GM19455 (cell line): ENCODE data around the gene SNX30.
A peak's percentile ranks its signal among the peaks of the same experiment; 100 is the strongest.
"Not testable (repeated sequence)": the region's sequence is repeated elsewhere in the genome, so short reads cannot be mapped to it uniquely, and the experiment has no call there.

Source experiments
- ATAC-seq: cut with Tn5 transposase; IDR thresholded peaks from one replicate; pipeline ENCODE4 v1.9.1; 2021; ENCODE audit not compliant: unreplicated experiment

SNX30 gene, protein sequence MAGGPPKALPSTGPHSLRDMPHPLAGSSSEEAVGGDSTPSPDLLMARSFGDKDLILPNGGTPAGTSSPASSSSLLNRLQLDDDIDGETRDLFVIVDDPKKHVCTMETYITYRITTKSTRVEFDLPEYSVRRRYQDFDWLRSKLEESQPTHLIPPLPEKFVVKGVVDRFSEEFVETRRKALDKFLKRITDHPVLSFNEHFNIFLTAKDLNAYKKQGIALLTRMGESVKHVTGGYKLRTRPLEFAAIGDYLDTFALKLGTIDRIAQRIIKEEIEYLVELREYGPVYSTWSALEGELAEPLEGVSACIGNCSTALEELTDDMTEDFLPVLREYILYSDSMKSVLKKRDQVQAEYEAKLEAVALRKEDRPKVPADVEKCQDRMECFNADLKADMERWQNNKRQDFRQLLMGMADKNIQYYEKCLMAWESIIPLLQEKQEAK

DNA sequence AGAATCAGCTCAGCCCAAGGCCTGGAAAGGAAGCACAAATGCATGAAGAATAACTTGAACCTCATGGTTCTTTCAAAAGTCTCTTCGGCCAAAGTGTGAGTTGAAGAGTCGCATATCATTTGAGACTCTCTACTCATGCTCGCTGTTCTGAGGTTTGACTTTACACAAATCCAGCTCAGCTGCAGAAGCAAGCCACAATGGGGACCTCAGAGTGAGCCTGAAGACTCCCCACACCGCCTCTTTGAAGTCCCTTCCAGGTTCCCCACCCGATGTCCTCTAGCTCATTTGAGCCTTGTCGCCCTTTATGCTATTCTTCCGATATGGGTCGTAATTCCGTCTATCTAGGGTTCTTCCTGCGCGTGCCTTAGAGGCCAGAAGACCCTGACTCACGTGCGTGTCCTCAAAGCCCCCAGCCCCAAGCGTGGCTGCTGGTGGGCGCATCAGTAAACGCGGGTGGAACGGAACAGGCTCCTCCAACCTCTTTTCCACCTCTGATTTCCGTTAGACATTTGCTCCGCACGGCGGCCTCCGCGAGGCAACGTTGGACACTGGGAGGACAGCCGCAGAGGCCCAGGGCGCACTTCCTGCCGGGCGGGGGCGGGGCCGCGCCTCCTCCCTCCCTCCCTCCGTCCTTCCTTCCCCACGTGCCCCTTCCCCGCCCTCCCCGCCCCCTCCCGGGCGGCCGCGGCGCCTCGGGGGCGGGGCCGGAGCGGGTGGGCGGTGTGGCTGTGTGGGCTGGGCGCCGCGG is at the start of gene SNX30:
SNX30 (plus strand) TSS at position 745 of the 748 bp plus-strand sequence. CDS start 242 bp downstream, outside the sequence.
- ATAC-seq = peak; percentile 79

DNA sequence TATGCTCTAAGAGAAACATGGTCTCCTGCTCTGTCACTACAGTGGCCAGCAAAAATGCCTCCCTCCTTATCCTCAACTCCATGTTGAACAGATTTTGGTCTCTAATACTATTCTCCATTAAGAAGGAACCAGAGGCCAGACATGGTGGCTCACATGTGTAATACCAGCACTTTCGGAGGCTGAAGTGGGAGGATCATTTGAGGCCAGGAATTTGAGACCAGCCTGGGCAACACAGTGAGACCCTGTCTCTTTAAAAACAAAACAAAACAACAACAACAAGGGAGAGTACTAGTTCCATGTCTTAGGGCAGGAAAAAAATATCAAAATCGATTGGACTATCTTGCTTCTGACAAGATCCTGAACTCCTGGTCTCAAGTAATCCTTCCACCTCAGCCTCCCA is 47.3 kb upstream of the SNX30 start:
- ATAC-seq = no peak

DNA sequence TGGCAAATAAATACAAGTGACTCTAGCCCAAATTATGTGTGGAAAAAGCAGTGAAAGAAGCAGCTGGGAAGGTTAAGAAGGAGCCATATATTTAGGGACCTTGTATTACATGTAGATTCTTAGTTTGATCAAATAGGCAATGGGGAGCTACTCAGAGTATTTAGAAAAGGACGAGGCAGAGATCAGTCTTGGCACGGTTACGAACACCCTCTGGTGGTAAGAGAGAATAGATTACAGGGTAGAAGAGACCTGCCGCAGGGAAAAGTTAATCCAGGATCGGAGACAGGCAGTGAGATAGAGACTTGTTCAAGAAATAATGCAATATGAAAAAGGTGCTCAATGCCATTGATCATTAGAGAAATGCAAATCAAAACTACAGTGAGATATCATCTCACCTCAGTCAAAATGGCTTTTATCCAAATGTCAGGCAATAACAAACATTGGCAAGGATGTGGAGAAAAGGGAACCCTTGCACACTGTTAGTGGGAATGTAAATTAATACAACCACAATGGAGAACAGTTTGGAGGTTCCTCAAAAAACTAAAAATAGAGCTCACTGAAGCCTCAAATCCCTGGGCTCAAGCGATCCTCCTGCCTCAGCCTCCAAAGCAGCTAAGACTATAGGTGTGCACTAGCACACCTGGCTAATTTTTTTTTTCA is 44.7 kb upstream of the SNX30 start:
- no peak for ATAC-seq

DNA sequence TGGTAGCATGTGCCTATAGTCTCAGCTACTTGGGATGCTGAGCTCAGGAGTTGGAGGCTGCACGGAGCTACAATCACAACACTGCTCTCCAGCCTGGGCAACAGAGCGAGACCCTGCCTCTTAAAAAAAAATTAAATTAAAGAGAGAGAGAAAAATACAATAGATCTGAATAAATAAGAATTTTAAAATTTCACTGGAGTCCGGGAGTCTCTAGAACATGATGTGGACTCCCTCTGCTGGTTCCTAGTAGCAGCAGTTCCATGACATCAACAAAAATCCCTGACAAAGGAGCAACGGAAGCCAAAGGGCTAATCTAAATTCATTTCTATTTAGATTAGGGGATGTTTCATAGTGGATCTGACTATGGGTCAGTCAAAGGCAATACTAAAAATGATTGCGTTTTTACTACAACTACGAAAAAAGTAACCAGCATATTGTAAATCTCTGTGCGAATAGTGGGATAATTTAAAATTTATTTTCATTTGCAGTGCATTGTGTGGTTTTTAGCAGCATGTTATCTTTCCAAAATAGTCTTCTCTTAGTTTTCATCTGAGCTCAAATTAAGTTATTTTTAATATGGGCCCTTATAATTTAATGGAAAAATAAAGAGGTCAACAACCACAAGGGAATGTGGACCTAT is 39.4 kb upstream of the SNX30 start:
- no peak for ATAC-seq

DNA sequence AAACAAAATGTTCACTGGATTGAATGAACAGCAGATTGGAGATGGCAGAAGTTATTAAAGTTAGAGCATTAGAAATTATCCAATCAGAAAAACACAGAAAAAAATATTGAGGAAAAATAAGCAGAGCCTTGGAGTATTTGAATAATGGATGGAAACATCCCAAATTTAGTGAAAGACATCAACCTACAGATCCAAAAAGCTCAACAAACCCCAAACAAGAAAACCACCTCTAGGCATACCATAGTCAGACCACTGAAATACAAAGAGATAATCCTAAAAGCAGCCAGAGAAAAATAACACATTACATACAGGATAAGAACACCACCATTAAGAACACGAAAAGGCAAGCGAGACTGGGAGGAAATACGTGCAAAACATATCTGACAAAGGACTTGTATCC is 37.9 kb upstream of the SNX30 start:
- ATAC-seq = no peak

DNA sequence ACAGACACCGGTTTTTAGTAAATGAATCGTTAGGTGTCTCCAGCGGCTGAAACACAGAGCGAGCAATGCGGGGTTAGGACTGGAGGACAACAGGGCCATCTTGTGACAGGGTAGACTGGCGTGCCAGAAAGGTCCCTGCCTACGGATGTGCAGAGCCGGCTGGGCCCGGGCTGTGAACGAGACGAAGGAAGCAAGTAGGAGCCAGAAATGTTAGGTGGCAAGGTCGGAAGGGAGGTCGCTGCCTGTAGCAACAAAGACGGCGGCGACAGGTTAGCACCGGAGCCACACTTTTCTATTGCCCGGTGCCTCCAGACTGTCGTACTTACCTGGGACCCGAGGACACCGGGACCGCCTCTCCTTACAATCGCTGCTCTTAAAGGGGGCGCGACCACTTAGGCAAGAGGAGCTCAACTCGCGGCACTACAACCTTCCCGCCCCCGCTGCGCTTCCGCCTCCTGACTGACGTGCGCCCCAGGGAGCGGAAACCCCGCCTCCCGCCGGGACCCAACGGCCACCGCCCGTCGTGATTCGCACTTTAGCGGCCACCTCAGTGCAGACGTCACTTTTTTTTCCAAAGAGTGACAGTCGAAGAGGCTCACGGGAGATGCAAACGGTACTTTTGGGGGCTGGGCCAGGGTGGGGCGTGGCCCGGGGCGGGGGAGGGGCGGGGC is 32.8 kb upstream of the SNX30 start, which contains the start of gene INIP:
INIP (minus strand) TSS at position 457 of the 671 bp plus-strand sequence. CDS start 1,632 bp downstream, outside the sequence.
- peak; percentile 94 for ATAC-seq

DNA sequence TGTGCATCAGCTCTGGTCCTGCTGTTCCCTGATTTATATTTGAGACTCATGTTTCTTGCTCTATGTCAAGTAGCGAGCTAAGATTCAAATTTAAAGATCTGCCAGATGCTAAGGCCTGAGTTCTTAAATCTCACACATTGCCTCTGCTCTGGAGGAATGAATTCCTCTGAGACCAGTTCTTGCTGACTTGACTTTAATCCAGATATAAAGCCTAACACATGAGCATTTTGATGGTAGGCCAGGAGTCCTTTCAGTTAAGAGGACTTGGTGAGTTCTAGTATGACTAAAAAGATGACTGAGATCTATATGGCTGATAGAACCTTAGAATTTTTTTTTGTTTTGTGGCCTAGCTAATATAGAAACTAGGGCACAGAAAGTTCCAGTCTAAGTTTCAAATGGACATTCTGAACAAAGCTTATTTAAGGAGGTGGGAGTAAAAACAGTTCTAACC is 31.3 kb upstream of the SNX30 start:
- ATAC-seq = no peak

DNA sequence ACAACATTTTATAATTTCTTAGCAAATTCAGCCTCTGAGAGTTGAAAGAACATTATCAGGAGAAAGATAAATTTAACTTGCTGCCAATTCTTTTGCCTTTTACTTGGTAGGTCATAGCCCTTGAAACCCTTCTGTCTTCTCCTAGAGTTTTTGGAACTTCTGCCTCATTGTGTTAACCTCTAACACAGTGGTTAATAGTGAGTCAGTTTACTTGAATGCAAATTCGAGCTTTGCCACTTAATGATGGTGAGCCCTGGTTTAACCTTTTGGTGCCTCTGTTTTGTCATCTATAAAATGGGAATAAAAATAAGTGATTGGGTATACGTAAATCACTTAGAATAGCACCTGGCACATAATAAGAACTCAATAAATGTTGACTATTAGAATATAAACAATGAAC is 30.9 kb upstream of the SNX30 start:
- no peak for ATAC-seq

DNA sequence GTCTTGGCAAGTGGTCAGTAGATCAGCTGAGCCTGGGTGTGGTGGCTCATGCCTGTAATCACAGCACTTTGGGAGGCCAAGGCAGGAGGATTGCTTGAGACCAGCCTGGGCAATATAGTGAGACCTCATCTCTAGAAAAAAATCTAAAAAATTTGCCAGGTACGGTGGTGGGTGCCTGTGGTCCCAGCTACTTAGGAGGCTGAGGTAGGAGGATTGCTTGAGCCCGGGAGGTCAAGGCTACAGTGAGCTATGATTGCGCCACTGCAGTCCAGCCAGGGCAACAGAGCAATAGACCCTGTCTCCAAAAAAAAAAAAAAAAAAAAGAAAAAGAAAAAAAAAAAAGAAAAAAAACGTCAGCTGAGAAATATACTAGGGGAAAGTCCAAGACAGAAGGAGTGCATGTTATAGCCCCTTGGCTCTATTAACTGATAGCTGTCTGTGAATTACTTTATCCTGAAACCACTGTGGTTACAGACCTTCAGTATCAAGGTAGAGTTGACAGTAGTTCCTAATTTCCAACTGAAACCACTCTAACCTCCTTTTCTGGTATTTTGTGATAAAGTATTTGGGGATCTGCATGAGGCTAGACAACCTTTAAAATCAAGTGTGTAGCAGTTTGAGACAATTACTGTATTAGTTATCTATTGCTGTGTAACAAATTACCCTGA is 30.3 kb upstream of the SNX30 start:
- no peak for ATAC-seq

DNA sequence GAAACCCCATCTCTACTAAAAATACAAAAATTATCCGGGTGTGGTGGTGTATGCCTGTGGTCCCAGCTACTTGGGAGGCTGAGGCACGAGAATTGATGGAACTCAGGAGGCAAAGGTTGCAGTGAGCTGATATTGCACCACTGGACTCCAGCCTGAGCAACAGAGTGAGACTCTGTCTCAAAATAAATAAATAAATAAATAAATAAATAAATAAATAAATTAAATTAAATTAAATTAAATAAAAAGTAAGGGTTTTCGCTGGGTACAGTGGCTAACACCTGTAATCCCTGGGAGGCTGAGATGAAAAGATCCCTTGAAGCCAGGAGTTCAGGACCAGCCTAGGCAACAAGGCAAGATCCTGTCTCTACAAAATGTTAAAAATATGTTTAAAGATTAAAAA is 27.8 kb upstream of the SNX30 start:
- ATAC-seq = not testable (repeated sequence)

DNA sequence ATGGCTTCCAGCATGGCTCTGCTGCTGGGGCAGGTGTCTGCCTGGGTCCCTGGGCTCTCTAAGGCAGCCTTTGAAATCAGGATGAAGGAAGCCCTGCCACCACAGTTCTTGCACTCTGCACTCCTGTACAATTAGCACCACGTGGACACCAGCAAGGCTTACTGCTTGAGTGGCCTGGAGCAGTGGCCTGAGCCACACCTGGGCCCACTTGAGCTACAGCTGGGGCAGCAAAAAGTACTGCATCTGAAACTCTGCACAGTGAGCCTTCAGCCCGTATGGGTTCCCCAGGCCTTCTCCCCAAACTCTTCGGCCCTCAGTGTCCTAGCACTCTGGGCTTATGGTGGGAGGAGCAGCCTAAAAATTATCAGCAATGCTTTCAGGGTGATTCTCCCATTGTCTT is 24.6 kb upstream of the SNX30 start:
- ATAC-seq = no peak

DNA sequence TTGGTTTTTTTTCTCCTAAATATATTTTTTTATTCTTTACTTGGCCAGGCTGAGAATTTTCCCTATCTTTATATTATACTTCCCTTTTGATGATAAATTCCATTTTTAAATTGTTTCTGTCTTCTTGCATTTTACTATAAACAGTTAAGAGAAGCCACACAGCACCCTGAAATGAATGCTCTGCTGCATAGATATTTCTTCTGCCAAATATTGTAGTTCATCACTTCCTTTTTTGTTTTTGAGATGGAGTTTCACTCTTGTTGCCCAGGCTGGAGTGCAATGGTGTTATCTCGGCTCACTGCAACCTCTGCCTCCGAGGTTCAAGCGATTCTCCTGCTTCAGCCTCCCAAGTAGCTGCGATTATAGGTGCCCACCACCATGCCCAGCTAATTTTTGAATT is 24.1 kb upstream of the SNX30 start:
- no peak for ATAC-seq

DNA sequence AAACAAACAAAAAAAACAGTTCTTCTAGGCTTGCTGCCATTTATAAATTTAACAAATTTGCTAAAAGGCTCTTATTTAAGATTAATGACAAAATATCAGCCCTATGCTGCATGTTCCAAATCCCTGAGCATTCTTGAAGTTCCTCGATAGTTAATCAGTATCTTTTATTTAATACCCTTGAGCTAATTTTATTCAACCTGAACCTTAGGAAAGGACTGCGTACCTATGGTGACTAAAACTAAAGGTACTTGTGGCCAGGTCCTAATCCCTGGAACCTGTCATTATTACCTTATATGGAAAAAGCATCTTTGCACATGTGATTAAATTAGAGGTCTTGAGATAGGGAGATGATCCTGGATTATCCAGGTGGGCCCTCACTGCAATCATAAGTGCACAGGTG is 22.2 kb upstream of the SNX30 start:
- ATAC-seq = no peak

DNA sequence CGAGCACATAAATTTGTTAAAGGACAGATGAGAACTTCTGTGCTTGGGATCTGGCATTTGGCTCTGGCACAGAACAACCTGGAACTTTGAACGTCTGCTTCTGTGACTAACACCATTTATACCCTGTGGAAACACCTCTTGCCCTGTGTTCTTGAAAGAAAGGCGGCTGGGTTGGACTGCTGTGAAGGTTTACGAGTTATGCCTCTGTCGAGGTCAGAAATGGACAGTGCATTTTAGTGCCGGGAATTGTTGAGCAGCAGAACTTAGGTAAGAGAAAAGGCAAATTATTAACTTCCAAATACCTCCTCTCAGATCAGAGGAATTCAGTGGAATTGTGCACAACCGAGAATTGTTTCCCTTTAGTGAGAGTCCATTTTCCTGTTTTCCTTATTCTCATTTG is 18.6 kb upstream of the SNX30 start:
- no peak for ATAC-seq

DNA sequence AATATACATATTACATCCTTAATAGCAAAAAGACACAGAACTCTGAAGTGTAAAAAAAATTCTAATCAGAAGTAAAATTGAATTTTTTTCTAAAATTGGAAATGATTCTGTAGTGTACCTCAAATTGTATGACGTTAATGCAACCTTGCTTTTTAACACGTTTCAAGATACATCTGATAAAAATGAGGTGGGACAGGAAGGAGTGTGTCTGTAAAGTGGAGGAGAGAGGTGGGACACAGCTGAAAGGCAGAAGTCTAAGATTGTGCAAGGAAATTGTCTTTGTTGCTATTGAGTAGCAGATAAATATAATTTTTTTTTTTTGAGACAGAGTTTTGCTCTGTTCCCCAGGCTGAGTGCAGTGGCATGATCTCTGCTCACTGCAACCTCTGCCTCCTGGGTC is 15.7 kb upstream of the SNX30 start:
- ATAC-seq = no peak

DNA sequence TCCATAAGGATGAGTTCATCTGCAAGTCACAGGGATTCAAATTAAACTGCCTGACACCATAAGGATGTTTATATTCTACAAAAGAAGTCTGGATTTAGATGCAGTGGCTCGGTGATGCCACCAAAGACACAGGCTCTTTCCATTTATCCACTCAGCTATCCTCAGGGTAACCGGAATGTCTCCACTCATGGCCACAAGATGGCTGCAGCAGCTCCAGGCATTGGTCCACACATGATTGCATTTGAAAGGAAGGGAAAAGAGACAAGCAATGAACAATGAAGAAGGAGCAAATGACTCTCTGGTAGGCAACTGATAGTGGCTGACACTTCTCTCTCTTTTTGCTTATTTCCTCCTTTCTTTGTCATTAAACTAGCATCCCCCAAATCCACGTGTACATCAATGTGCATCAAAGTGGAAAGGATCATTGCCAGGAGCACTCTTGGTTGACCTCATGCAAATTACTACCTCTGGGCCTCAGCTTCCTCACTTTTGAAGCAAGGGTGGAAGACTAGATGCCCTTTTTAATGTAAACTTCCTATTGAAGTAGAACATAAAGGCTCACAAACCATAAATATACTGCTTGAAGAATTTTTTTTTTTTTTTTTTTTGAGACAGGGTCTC is 7.2 kb upstream of the SNX30 start:
- ATAC-seq = no peak

DNA sequence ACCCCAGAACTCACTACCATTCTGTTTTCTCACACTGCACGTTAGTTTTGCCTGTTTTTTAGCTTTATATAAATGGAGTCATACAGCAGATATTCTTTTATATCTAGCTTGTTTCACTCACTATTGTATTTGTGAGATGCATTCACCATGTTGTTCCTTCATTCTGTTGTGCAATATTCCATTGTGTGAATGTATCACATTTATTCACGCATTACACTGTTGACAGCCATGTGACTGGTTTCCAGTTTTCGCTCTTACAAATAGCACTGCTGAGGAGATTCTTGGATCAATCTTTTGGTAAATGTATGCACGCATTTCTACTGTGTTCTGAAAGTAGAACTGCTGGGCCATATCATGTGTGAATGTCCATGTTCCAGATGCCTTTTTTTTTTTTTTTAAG is 6.4 kb upstream of the SNX30 start:
- ATAC-seq = no peak

DNA sequence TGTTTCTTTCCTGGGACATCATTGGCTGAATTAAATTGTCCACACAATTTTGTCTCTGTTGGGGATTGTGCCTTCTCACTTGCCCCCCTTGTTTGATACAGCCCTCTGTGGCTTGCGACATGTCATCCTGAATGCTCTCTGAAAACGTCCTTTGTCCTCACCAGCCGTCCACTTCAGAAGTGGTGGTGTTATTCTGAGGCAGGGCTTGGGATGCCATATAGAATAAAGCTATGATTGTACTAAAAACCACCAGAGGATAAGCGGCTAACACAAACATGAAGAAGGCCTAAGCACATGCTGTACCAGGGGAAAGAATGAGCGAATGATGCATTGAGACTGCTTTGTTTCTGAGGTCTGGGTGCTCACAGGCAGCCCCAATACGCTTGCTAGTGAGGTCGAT is 3.5 kb upstream of the SNX30 start:
- no peak for ATAC-seq

DNA sequence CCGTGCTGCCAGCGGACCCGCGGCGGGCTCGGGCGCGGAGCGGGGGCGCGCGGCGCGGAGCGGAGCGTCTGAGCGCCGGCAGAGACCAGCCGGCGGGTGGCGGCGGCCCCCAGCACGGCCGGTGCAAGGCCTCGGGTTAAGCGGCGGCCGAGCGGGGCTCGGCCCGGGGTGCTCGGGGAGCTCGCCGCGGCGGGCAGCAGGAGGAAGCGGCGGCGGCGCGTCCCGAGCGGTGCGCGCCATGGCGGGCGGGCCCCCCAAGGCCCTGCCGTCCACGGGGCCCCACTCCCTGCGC is 150 bp downstream of the SNX30 start:
- ATAC-seq = no peak
